Panc1 (cell line): ENCODE data around the gene PROX1. TPM values are rescaled to one million over a fixed set of nuclear protein-coding genes. Genes with fewer than 3 reads are reported as not detected.

Experiments used
- ATAC-seq: fragments of 200-7000 bp; cut with Tn5 transposase; 2 replicates; pipeline ENCODE4 v1.9.1; 2020; ENCODE audit warnings: mild to moderate bottlenecking, moderate library complexity
- BruUV-seq: library from RNA; stranded (reverse); fragments of 400-500 nt; replicated peaks from 2 replicates; lab custom pipeline; 2021; lab: Mats Ljungman, UMichigan
- CTCF ChIA-PET: fragments of 300-600 bp; sonication (Branson Sonifier 250); formaldehyde crosslinking; loops from one replicate; lab custom pipeline; 2022; ENCODE audit warnings: antibody characterized with exemption; lab: Charles Lee
- POLR2A ChIA-PET: fragments of 300-600 bp; sonication (Branson Sonifier 250); formaldehyde crosslinking; loops from one replicate; lab custom pipeline; 2022; ENCODE audit warnings: antibody characterized with exemption; lab: Charles Lee
- DNase-seq: peaks from one replicate; pipeline ENCODE4 v3.0.0-alpha.2; 2010; ENCODE audit warnings: low read depth, low spot score
- H3K27ac ChIP-seq: 2 replicates; pipeline ENCODE4 v1.5.1; 2011; ENCODE audit warnings: mild to moderate bottlenecking, low read length, inconsistent platforms
- H3K27me3 ChIP-seq: fragments of 200-500 bp; sonication (Bioruptor generic); 2 replicates; pipeline ENCODE4 v1.6.0; 2014; ENCODE audit warnings: low read length, inconsistent platforms; ENCODE audit not compliant: control insufficient read depth, insufficient read depth
- H3K36me3 ChIP-seq: fragments of 200-500 bp; sonication (Bioruptor generic); 2 replicates; pipeline ENCODE4 v1.5.1; 2014; ENCODE audit warnings: inconsistent platforms, mild to moderate bottlenecking, low read length, moderate library complexity; ENCODE audit not compliant: control insufficient read depth, insufficient read depth
- H3K4me1 ChIP-seq: 2 replicates; pipeline ENCODE4 v1.5.1; 2011; ENCODE audit warnings: inconsistent platforms, mild to moderate bottlenecking, low read length, moderate library complexity; ENCODE audit not compliant: control insufficient read depth, insufficient read depth
- H3K4me3 ChIP-seq, 2 experiments: 2 replicates each; pipeline ENCODE4 v1.5.1; 2011 to 2012; ENCODE audit warnings: low read depth in 2 of 2, low read length in 2 of 2, mild to moderate bottlenecking in 2 of 2, inconsistent platforms in 1 of 2, moderate library complexity in 1 of 2
- H3K9me3 ChIP-seq: fragments of 200-500 bp; sonication (Bioruptor generic); 2 replicates; pipeline ENCODE4 v1.5.1; 2014; ENCODE audit warnings: low read depth, mild to moderate bottlenecking, inconsistent platforms, low read length, moderate library complexity; ENCODE audit not compliant: control insufficient read depth, insufficient read depth
- POLR2AphosphoS5 ChIP-seq: IDR thresholded peaks from 2 replicates; pipeline ENCODE4 v1.6.1; 2012; ENCODE audit warnings: mild to moderate bottlenecking, low read depth, low read length, moderate library complexity
- SIN3A ChIP-seq: IDR thresholded peaks from 2 replicates; pipeline ENCODE4 v1.6.1; 2012; ENCODE audit warnings: low read depth, mild to moderate bottlenecking, low read length, moderate library complexity, borderline replicate concordance; ENCODE audit not compliant: insufficient read depth
- TCF7L2 ChIP-seq: IDR thresholded peaks from 2 replicates; pipeline ENCODE4 v1.6.1; 2011; ENCODE audit warnings: mild to moderate bottlenecking, low read depth, low read length, inconsistent platforms
- in situ Hi-C: cut with HindIII; loops from 2 replicates; pipeline ENCODE4 v1.10.0; 2016; ENCODE audit warnings: low sequenced_read_pairs, low pct_unique_long_range_greater_than_20kb
- intact Hi-C: fragments of 100-400 bp; cut with micrococcal nuclease; formaldehyde crosslinking; loops from one replicate; pipeline ENCODE4 v1.10.0; 2022; ENCODE audit not compliant: unreplicated experiment
- total RNA-seq: library from RNA; stranded (reverse); gene quantifications from one replicate; pipeline ENCODE4 v1.2.1, GENCODE V29; 2021; ENCODE audit not compliant: unreplicated experiment
- TF ChIP-seq, protein P1 (sequence below): fragments of 450-650 bp; IDR thresholded peaks from 2 replicates; pipeline ENCODE4 v1.5.1; 2017; ENCODE audit warnings: mild to moderate bottlenecking
- TF ChIP-seq, protein P2 (sequence below), 2 experiments: IDR thresholded peaks; 2 replicates each; pipeline ENCODE4 v1.6.1; 2011 to 2012; ENCODE audit warnings: low read depth in 2 of 2, control low read depth in 1 of 2, low read length in 1 of 2, mild to moderate bottlenecking in 1 of 2, moderate library complexity in 1 of 2; ENCODE audit not compliant: insufficient read depth in 1 of 2

The PROX1 gene
- total RNA-seq, 1 experiment from 2014 or later: 0.13 TPM

GRCh38 chr1:214039394-214040018, 51.7 kb downstream of the PROX1 start:
- H3K9me3 ChIP-seq: no peaks in the 10 kb centered on the region
- no TSS peak for BruUV-seq
- no peak overlapping the region for H3K4me3 ChIP-seq
- POLR2A ChIA-PET: no interaction called here
- H3K27ac ChIP-seq: no peak overlapping the region
- intact Hi-C loops (no loop called here), in situ Hi-C loops (no loop called here)
- peaks cover 7% of the 10 kb centered on the region for H3K27me3 ChIP-seq
- H3K36me3 ChIP-seq: no peaks in the 10 kb centered on the region
- CTCF ChIA-PET: no interaction called here
- TF ChIP-seq, protein P1, sequence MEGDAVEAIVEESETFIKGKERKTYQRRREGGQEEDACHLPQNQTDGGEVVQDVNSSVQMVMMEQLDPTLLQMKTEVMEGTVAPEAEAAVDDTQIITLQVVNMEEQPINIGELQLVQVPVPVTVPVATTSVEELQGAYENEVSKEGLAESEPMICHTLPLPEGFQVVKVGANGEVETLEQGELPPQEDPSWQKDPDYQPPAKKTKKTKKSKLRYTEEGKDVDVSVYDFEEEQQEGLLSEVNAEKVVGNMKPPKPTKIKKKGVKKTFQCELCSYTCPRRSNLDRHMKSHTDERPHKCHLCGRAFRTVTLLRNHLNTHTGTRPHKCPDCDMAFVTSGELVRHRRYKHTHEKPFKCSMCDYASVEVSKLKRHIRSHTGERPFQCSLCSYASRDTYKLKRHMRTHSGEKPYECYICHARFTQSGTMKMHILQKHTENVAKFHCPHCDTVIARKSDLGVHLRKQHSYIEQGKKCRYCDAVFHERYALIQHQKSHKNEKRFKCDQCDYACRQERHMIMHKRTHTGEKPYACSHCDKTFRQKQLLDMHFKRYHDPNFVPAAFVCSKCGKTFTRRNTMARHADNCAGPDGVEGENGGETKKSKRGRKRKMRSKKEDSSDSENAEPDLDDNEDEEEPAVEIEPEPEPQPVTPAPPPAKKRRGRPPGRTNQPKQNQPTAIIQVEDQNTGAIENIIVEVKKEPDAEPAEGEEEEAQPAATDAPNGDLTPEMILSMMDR: no peak
- TF ChIP-seq, protein P2, sequence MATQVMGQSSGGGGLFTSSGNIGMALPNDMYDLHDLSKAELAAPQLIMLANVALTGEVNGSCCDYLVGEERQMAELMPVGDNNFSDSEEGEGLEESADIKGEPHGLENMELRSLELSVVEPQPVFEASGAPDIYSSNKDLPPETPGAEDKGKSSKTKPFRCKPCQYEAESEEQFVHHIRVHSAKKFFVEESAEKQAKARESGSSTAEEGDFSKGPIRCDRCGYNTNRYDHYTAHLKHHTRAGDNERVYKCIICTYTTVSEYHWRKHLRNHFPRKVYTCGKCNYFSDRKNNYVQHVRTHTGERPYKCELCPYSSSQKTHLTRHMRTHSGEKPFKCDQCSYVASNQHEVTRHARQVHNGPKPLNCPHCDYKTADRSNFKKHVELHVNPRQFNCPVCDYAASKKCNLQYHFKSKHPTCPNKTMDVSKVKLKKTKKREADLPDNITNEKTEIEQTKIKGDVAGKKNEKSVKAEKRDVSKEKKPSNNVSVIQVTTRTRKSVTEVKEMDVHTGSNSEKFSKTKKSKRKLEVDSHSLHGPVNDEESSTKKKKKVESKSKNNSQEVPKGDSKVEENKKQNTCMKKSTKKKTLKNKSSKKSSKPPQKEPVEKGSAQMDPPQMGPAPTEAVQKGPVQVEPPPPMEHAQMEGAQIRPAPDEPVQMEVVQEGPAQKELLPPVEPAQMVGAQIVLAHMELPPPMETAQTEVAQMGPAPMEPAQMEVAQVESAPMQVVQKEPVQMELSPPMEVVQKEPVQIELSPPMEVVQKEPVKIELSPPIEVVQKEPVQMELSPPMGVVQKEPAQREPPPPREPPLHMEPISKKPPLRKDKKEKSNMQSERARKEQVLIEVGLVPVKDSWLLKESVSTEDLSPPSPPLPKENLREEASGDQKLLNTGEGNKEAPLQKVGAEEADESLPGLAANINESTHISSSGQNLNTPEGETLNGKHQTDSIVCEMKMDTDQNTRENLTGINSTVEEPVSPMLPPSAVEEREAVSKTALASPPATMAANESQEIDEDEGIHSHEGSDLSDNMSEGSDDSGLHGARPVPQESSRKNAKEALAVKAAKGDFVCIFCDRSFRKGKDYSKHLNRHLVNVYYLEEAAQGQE (IDR thresholded peaks at IDR 0.05; ENCODE audit: insufficient read depth in 1 of 2, low read depth in 2 of 2, low read length in 1 of 2): no peak
- TF ChIP-seq TCF7L2: no peak
- TF ChIP-seq POLR2AphosphoS5: no peak
- TF ChIP-seq SIN3A: no peak
- ATAC-seq (no peak), DNase-seq (no peak)
- H3K4me1 ChIP-seq: no peaks in the 10 kb centered on the region

DNA sequence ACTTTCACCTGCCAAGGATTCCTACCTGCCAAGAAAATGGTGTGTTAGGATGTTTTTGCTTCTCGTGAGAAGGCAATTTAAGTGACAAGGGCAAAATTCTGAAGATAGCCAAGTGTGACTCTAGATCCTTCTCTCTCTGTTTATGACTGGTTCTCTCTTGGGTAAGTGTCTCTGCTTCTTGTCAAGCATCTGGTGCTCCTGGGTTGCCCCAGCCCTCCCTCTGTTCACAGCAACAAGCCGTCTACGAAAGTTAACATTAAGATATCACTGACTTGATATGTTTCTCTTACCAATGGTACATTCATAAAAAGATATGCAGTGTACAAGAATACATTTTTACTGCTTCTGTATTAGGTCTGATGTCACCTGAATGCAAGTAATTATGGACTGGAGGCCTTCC, 55.4 kb downstream of the PROX1 start:
- DNase-seq (no peak), ATAC-seq (no peak)
- Histone ChIP-seq H3K9me3 (no peaks in the 10 kb centered on the region), H3K4me3 (no peak overlapping the region), H3K27me3 (peaks cover 5% of the 10 kb centered on the region; the same call in 1 of the 2 replicates), H3K27ac (no peak overlapping the region), H3K4me1 (no peaks in the 10 kb centered on the region), H3K36me3 (no peaks in the 10 kb centered on the region)
- intact Hi-C loops: no loop called here
- ChIA-PET POLR2A (no interaction called here), CTCF (no interaction called here)
- no TSS peak for BruUV-seq
- in situ Hi-C loops: no loop called here
- TF ChIP-seq, protein P2 (IDR thresholded peaks at IDR 0.05; ENCODE audit: insufficient read depth in 1 of 2, low read depth in 2 of 2, low read length in 1 of 2): no peak
- TF ChIP-seq TCF7L2: no peak
- TF ChIP-seq, protein P1: no peak
- TF ChIP-seq SIN3A: no peak
- TF ChIP-seq POLR2AphosphoS5: no peak
